Breast epithelium (tissue), 4 donors: ENCODE data around the gene SGTA. TPM values are rescaled to one million over a fixed set of nuclear protein-coding genes. Genes with fewer than 3 reads are reported as not detected.

Source experiments
- DNase-seq, 2 donors: peaks; one replicate each; pipeline ENCODE4 v3.0.0-alpha.2; 2019; ENCODE audit warnings: low spot score in 2 of 2
- H3K27ac ChIP-seq, 2 donors: fragments of 200-600 bp; sonication (generic) in 1 of 2; one replicate each; pipeline ENCODE4 v1.5.1; 2016 to 2019; ENCODE audit warnings: mild to moderate bottlenecking in 1 of 2
- H3K27me3 ChIP-seq, 2 donors: fragments of 200-600 bp; sonication (generic) in 1 of 2; one replicate each; pipeline versions ENCODE4 v1.5.1 to v1.6.0; 2017 to 2019; ENCODE audit warnings: control low read depth in 1 of 2, mild to moderate bottlenecking in 1 of 2
- H3K36me3 ChIP-seq: fragments of 200-600 bp; one replicate; pipeline ENCODE4 v1.5.1; 2019
- H3K4me1 ChIP-seq, 2 donors: fragments of 200-600 bp; sonication (generic); one replicate each; pipeline ENCODE4 v1.5.1; 2016 to 2019; ENCODE audit warnings: control low read depth in 1 of 2
- H3K4me3 ChIP-seq, 3 donors: fragments of 200-600 bp; sonication (generic); 1 replicate in 2 of 3; 2 replicates in 1 of 3; pipeline ENCODE4 v1.5.1; 2016 to 2019; ENCODE audit warnings: mild to moderate bottlenecking in 3 of 3, moderate library complexity in 2 of 3
- H3K9me3 ChIP-seq, 2 donors: fragments of 200-600 bp; sonication (generic) in 1 of 2; one replicate each; pipeline ENCODE4 v1.5.1; 2016 to 2019; ENCODE audit warnings: control low read depth in 1 of 2
- POLR2A ChIP-seq: fragments of 450-650 bp; IDR thresholded peaks from one replicate; pipeline ENCODE4 v1.6.1; 2016; ENCODE audit warnings: antibody characterized with exemption, mild to moderate bottlenecking, moderate library complexity
- POLR2AphosphoS5 ChIP-seq, 3 donors: sonication (generic); formaldehyde crosslinking; IDR thresholded peaks; one replicate each; pipeline ENCODE4 v1.6.1; 2017; ENCODE audit warnings: antibody characterized with exemption in 3 of 3
- intact Hi-C: fragments of 100-400 bp; cut with DNase I; formaldehyde crosslinking; loops from one replicate; pipeline ENCODE4 v1.15.1; 2023; ENCODE audit warnings: low total_unique reads
- total RNA-seq, 3 donors: library from RNA; depleted of rRNA; stranded (reverse); fragments of >200 nt; gene quantifications; one replicate each; pipeline ENCODE4 v1.1.0, GENCODE V29; 2016
- TF ChIP-seq, protein P1 (sequence below), 3 donors: fragments of 450-650 bp; IDR thresholded peaks; one replicate each; pipeline ENCODE4 v1.5.1; 2016 to 2017; ENCODE audit warnings: antibody characterized with exemption in 3 of 3, mild to moderate bottlenecking in 3 of 3, moderate library complexity in 3 of 3

SGTA gene
- total RNA-seq, 3 donors from 2014 or later, result 40.3 to 45.2 (median 42.1) TPM

DNA sequence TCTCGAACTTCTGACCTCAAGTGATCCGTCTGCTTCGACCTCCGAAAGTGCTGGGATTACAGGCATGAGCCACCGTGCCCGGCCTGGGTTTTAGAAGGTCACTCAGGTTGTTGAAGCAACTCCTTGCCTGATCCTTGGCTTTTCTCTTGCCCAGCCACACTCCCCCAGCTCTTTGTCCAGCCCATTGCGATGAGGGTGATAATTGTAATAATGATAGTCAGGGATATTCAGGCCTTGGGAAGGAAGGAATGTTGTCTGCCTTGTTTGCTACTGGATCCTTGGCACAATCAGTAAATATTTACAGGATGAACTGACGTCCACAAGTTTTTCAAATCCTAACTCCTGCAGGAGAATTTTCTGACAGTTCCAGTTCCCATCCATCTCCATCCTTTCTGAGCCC, 4.0 kb upstream of the SGTA start:
- no peaks in the 10 kb centered on the region for H3K36me3 ChIP-seq
- no peak for DNase-seq
- TF ChIP-seq POLR2A (no peak), POLR2AphosphoS5 (IDR thresholded peaks at IDR 0.05) (no peak)
- TF ChIP-seq, protein P1, sequence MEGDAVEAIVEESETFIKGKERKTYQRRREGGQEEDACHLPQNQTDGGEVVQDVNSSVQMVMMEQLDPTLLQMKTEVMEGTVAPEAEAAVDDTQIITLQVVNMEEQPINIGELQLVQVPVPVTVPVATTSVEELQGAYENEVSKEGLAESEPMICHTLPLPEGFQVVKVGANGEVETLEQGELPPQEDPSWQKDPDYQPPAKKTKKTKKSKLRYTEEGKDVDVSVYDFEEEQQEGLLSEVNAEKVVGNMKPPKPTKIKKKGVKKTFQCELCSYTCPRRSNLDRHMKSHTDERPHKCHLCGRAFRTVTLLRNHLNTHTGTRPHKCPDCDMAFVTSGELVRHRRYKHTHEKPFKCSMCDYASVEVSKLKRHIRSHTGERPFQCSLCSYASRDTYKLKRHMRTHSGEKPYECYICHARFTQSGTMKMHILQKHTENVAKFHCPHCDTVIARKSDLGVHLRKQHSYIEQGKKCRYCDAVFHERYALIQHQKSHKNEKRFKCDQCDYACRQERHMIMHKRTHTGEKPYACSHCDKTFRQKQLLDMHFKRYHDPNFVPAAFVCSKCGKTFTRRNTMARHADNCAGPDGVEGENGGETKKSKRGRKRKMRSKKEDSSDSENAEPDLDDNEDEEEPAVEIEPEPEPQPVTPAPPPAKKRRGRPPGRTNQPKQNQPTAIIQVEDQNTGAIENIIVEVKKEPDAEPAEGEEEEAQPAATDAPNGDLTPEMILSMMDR (IDR thresholded peaks at IDR 0.05), result no peak
- intact Hi-C loops, result no loop called here
- H3K27me3 ChIP-seq, result no peaks in the 10 kb centered on the region
- no peaks in the 10 kb centered on the region for H3K9me3 ChIP-seq
- H3K27ac ChIP-seq, result no peak overlapping the region
- no peak overlapping the region for H3K4me3 ChIP-seq
- peaks cover 5 to 9% of the 10 kb centered on the region in 2 donors for H3K4me1 ChIP-seq

DNA sequence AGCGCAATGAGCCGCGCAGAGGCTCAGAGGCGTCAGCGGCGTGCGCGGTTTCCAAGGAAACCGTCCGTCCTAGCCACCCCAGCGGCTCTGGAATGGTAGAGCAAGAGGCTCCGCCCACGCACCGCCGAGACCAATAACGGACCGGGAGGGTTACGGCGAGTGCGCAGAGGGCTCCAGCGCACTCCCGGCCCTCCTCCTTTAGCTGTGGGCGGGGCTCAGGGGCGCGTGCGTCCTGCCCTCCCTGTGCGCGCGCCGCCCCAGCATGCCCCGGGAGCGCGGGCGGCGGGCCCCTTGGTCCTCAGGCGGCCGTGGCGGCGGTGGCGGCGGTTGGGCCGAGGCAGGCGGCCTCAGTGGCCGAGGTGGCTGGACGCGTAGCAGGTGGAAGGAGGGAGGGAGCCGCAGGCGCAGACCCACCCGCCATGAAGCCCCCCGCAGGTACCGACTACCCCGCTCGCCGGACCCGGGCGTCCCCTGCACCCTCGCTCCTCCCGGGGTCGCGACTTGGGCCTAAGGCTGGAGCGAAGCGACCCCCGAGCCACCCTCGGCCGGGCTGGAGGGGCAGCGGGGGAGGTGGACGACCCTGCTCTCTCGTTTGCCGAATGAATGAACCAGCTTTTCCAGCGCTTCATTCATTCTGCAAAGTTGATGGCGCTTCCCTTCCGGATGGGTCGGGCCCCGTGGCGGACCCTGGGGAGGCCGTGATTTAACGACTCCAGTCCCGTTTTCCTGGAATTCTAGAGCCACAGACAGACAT, 2.3 kb upstream of the SGTA start, which contains the start of gene THOP1:
Gene THOP1, plus strand, starts transcription at position 260 of the 754 bp plus-strand sequence. Its CDS starts 160 bp downstream, at position 420.
- intact Hi-C loops, result no loop called here
- Histone ChIP-seq H3K36me3 (no peaks in the 10 kb centered on the region), H3K27ac (peak within 1 kb of the TSS; percentile 82 to 84)

GRCh38 chr19:2783781-2784145, 690 bp upstream of the SGTA start:
- H3K9me3 ChIP-seq, result no peaks in the 10 kb centered on the region
- intact Hi-C loops, result loop anchor here (5.0 kb wide), 1 partner anchor 1536 kb away; the partner anchor contains the start of gene MIDN
- peak overlapping the region in 2 of 3 donors; percentile 88 to 89 for H3K4me3 ChIP-seq
- no peaks in the 10 kb centered on the region for H3K36me3 ChIP-seq
- peaks cover 5 to 19% of the 10 kb centered on the region in 2 donors for H3K4me1 ChIP-seq
- no peaks in the 10 kb centered on the region for H3K27me3 ChIP-seq
- H3K27ac ChIP-seq, result peak overlapping the region; percentile 93 to 97
- no peak for DNase-seq
- TF ChIP-seq POLR2A (no peak), POLR2AphosphoS5 (IDR thresholded peaks at IDR 0.05) (no peak)
- TF ChIP-seq, protein P1 (IDR thresholded peaks at IDR 0.05), result no peak

More for the DNA sequence above, 2.3 kb upstream of the SGTA start, which contains the start of gene THOP1:
- no peaks in the 10 kb centered on the region for H3K27me3 ChIP-seq
- H3K4me3 ChIP-seq, result peak within 1 kb of the TSS; percentile 54 to 89 (median 83)
- TF ChIP-seq, protein P1 (IDR thresholded peaks at IDR 0.05), result peak in 1 of 3 donors; percentile 18
- TF ChIP-seq POLR2AphosphoS5 (IDR thresholded peaks at IDR 0.05) (peak; percentile 14 to 31 (median 27)), POLR2A (no peak)
- peaks cover 5 to 19% of the 10 kb centered on the region in 2 donors for H3K4me1 ChIP-seq
- DNase-seq, result peak; percentile 98
- no peaks in the 10 kb centered on the region for H3K9me3 ChIP-seq

DNA sequence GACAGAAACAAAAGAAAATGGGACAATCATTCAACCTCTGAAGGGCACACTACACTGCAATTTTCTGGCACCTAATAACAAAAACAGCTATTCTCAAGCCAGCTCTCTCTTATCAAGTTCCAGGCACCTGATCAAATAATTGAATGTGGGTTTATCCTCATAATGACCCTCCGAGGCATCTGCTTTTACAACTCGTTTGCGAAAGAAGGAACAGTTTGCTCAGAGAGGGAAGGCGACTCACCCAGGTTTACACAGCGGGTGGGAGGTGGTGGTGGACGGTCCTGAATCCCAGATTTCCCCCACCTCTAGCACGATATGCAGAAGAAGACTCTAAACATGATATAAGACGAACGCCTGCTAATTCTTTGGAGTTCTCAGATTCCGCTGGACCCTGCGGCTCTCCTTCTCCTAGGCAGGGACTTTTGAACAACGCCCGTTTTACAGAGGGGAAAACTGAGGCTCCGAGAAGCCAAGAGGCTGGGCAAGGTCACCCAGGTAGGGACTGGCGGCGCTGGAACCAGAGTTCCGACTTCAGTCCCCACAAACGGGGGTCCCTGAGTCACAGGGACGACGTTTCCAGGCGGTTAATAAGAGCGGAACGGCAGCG, 641 bp downstream of the SGTA start:
- Histone ChIP-seq H3K36me3 (no peaks in the 10 kb centered on the region), H3K27ac (peak overlapping the region; percentile 93 to 97), H3K4me3 (peak overlapping the region; percentile 88 to 99 (median 89)), H3K4me1 (peaks cover 5 to 19% of the 10 kb centered on the region in 2 donors), H3K27me3 (no peaks in the 10 kb centered on the region), H3K9me3 (no peaks in the 10 kb centered on the region)
- TF ChIP-seq POLR2AphosphoS5 (IDR thresholded peaks at IDR 0.05), result no peak
- no peak for TF ChIP-seq POLR2A
- TF ChIP-seq, protein P1 (IDR thresholded peaks at IDR 0.05), result no peak
- intact Hi-C loops, result loop anchor here (5.0 kb wide), 1 partner anchor 1535 kb away; the partner anchor contains the start of gene MIDN
- DNase-seq, result no peak

DNA sequence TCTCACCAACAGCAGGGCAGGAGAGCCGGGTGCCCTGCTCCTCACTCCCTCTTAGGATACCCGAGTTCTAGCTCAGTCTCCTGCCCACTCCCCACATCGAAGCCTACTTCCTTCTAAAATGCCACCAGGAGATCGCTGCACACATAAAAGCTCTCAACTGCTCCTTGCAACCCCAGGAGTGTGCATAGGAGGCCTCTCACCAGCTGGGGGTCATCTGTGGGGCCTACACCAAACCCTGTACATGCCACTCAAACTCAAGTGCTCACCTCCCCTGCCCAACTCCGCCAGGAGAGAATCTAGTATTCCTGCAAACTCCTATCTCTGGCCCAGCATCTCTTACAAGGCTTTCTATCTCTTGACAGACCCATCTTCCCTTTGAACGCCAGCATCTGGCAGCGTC, 2.8 kb downstream of the SGTA start:
- DNase-seq, result no peak
- Histone ChIP-seq H3K27ac (no peak overlapping the region), H3K9me3 (no peaks in the 10 kb centered on the region), H3K4me3 (no peak overlapping the region), H3K4me1 (peaks cover 0 to 13% of the 10 kb centered on the region in 2 donors), H3K36me3 (no peaks in the 10 kb centered on the region), H3K27me3 (no peaks in the 10 kb centered on the region)
- intact Hi-C loops, result loop anchor here (5.0 kb wide), 1 partner anchor 1533 kb away; the partner anchor contains the start of gene MIDN
- TF ChIP-seq POLR2A, result no peak
- TF ChIP-seq, protein P1 (IDR thresholded peaks at IDR 0.05), result no peak
- TF ChIP-seq POLR2AphosphoS5 (IDR thresholded peaks at IDR 0.05), result no peak
